Body of pancreas (tissue), 4 donors: ENCODE results near the gene PTGES2.

Experiments used
- POLR2A ChIP-seq, 3 donors: fragments of 450-650 bp; IDR thresholded peaks; one replicate each; pipeline ENCODE4 v1.6.1; 2016; ENCODE audit warnings: antibody characterized with exemption in 3 of 3, mild to moderate bottlenecking in 2 of 3
- TF ChIP-seq, protein P1 (sequence below), 7 experiments: fragments of 450-650 bp in 4 of 7; fragments of 200-600 bp in 3 of 7; sonication (generic) in 3 of 7; IDR thresholded peaks; one replicate each; pipeline ENCODE4 v1.5.1; 2016 to 2019; ENCODE audit warnings: antibody characterized with exemption in 7 of 7

DNA sequence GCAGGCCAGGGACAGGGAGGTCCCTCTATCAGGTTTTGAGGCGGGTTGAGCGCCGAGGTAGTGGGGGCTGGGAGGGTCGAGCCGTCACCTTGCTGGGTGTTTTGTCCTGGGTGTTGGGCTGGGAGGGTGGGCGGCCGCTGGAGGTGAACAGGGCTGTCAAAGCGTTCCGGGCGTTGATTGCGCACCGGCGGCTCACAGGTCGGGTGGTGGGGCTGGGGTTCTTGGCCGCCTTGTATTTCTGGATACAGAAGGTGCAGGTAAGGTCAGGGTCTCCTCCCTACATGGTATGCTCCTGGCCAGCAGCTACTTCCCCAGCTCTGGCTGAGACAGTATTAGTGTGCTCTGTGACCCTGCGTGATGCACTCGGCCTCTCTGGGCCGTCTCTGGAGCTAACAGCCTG is 38.6 kb upstream of the PTGES2 start:
- TF ChIP-seq, protein P1, sequence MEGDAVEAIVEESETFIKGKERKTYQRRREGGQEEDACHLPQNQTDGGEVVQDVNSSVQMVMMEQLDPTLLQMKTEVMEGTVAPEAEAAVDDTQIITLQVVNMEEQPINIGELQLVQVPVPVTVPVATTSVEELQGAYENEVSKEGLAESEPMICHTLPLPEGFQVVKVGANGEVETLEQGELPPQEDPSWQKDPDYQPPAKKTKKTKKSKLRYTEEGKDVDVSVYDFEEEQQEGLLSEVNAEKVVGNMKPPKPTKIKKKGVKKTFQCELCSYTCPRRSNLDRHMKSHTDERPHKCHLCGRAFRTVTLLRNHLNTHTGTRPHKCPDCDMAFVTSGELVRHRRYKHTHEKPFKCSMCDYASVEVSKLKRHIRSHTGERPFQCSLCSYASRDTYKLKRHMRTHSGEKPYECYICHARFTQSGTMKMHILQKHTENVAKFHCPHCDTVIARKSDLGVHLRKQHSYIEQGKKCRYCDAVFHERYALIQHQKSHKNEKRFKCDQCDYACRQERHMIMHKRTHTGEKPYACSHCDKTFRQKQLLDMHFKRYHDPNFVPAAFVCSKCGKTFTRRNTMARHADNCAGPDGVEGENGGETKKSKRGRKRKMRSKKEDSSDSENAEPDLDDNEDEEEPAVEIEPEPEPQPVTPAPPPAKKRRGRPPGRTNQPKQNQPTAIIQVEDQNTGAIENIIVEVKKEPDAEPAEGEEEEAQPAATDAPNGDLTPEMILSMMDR (IDR thresholded peaks at IDR 0.05): no peak
- TF ChIP-seq POLR2A (IDR thresholded peaks at IDR 0.05): no peak
